HPDE6-E6E7 (cell line): ENCODE measurements around the gene ITGA3.
"Not testable (repeated sequence)": the region's sequence is repeated elsewhere in the genome, so short reads cannot be mapped to it uniquely, and the experiment has no call there.

Source experiments
- DNase-seq: peaks from one replicate; pipeline ENCODE4 v3.0.0; 2011; ENCODE audit warnings: missing footprints; ENCODE audit errors: extremely low spot score

The ITGA3 gene

DNA sequence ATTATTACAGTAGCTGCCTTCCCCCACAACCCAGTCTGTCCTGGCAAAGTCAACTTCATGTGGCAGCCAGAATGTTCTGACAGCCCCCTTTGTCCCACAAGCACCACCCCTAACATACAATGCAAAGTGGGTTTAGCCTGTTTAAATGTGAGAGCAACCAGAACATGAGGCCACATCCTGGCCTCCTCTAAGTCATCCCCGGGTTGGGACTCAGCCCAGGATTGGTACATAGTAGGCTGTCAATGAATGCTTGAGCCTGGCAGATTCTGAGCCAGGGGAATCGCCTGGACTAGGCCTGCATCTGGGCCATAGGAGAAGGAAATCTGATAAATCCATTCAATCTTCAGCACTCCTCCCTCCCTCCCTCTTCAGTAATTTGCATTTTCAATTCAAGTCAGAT lies 4.3 kb upstream of the ITGA3 start:
- no peak for DNase-seq

DNA sequence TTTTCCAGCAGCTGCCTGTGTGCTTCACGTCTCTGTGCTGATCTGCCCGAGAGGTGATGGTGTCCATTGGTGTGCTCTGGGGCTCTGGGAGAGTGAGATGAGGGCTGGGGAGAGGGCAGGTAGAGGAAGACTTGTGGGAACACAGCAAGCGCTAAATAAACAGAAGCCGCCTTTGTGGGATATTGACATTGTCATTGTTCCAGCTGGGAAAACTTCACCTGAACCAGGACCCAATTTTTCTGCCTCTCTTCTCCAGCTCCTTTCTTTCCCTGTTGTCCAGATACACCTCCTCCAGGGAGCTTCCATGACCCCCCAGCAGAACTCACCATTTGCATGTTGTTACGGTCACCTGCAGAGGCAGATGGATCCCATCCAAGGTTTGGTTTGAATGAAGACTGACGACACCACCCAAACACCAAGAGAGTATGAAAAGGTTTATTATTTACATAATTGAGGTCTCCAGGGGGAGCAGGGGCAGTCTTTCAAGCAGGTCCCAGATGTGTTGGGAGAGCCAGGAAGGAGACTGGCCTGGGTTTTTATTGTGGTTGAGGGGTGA lies 3.6 kb upstream of the ITGA3 start:
- DNase-seq = no peak

DNA sequence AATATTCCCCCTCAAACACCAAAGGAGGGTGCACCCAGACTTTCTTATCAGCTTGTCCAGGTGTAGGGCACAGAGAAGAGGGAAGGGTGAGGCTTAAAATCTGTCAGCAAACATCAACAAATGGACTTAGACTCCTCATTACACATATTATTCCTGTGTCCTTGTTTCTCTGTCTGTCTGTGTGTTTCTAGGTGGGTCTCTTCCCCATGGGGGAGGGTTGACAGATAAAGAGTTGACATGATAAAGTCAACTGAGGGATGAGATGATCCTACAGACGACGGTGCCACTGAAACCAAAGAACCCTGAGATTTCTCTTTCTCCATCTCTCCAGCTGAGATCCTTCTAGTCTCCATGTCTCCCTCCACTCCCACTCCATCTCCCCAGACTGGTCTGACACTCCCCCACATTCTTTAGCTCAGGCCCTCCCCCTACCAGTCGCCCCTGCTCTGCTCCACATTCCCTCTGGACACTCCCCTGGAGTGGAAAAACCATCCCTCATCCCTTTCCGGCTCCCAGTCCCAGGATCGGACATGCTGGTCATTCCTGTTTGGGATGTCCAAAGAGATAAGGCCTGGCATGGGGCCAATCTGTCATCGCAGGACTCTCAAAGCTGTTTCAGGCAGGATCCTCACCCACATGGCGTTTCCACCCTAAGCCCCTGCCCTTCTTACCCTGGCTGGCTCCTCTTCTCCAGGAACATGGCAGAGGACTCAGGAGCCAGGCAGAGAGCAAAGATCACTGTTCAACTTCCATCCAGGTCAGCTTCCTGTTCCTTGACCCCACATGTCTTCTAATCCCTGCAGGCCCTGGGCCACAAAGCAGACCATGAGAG lies 2.9 kb upstream of the ITGA3 start:
- no peak for DNase-seq

DNA sequence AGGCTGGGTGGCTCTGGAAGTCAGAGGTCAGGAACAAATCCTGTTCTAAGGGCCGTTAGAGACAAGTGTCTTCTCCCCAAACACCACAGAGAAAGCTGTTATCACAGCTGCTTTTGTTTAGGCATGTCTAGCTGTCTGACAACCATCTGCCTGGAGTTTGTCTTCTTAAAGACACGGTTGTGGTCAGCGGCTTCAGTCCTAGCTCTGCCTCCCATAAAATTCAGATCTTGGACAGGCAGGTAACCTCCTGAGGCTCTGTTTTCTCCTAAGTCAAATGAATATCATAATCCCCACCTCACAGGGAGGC lies 2.3 kb upstream of the ITGA3 start:
- no peak for DNase-seq

DNA sequence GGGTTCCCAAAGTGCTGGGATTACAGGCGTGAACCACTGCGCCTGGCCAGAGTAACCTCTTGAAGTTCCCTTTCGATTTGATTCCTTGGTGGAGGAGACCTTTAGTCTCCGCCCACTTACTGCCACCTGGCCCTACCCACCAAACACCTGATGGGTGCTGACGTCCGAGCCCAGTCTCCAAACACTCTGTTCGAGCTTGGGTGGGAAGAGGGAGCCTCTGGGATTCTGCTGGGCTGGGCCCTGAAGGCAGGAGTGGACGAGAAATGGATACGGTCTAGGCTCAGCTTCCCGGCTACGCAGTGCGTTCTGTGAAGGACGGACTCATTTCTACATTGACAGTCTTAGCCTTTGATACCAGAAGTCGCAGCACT lies 870 bp upstream of the ITGA3 start:
- peak; percentile 87 for DNase-seq

DNA sequence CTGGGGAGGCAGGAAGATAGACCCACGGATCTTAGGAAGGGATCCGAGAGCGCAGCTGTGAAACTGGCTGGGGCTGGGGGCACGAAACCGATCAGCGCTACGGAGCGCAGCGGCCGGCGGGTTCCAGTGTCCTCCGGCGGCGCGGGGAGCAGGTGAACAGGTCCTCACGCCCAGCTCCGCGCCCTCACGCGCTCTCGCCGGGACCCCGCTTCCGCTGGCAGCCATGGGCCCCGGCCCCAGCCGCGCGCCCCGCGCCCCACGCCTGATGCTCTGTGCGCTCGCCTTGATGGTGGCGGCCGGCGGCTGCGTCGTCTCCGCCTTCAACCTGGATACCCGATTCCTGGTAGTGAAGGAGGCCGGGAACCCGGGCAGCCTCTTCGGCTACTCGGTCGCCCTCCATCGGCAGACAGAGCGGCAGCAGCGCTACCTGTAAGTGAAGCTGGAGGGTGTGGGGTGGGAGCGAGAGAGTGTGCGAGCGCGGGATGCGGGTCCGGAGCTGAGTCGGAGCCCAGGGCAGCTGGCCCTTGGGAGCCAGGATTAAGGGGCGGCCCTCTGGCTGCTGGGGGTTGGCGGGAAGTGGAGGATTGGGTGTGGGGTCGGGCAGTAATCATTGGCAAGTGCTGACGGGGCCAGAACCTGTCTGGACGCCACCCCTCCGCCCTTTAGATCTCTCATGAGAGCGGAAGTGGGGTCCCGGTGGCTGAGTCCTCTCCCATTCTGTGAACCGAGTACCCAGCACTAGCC lies 479 bp downstream of the ITGA3 start:
- DNase-seq = no peak

DNA sequence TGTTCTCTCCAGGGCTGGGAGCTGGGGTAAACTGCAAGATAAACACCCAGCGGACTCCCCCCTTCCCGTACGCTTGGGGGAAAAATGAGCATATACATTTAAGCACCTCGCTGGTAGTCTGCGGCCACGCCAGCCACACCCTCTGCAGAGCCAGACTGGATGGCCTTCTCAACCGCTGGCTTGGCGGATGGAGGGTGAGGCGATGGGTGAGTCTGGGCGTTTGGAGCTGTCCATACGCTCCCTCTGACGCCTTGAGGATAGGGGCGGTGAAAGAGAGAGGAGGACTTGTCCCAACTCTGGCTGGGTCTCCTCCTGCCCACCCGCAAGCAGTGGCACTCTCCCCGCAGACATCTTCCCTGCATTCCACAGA lies 1.0 kb downstream of the ITGA3 start:
- DNase-seq = no peak

DNA sequence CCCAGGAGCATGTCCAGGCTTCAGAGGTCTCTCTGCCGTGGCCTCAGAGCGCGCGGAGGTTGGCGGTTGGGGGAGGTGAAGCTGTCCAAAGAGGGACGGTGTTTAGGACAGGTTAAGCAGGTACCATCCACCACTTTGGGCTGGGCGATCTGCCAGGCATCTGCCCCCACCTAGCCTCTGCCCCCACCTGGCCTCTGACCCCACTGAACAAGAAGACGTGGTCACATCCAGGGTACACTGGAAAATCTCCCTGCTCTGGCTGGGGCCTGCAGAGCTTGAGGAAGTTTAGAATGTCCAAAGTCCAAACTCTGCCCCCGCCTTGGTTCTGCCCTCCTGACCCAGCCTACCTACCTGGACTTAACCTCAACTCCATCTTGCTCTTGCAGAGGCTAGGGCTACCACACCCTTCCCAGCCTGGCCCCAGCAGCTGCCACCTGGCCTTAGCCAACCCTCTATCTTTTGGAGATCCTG lies 1.6 kb downstream of the ITGA3 start:
- DNase-seq = no peak

DNA sequence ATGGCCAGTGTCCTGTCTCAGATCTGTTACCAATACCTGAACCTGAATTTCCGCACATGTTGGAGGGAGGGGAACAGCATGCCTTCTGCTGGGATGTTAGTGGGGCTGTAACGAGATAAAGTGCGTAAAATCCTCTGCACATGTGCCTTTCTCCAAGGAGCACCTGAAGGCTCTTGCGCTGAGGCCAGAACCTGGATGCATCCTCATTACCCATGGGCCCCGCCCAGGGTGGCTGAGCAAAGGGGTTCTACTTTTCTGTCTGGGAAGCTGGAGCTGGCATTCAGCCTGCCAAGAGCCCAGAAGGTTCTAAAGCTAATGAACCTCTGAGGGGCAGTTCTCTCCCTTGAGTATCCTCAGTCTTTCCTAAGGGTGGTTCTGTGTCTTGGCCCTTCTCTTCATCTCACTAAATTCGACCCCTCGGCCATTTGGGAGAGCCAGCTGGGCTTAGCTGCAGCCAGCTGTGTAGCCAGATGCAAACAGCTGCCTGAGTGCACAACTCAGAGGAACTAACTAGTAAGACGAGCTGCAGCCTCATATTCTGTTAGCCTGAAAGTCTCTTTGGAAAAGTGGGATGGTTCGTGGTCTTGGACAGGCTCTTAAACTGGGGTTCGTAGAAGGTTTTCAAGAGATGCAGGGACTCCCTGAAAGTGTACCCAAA lies 2.5 kb downstream of the ITGA3 start:
- DNase-seq = no peak

DNA sequence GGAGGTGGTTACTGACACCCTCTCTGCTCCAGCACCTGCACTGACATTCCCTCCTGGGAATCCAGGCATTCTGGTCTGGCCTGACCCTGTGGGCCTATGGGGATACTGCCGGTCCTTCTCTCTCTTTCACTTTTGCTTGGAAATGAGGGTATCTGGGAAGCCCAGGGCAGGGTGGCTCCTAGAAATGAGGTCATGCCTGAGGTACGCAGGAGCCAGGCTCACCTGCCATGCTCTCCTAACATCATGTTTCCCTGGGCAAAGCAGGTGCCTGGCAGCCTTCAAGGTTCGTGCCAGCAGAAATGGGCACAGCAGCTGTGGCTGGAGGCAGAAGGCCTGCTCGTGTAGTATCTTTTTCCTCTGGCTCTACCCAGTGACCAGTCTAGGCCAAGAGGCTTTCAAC lies 3.3 kb downstream of the ITGA3 start:
- no peak for DNase-seq

DNA sequence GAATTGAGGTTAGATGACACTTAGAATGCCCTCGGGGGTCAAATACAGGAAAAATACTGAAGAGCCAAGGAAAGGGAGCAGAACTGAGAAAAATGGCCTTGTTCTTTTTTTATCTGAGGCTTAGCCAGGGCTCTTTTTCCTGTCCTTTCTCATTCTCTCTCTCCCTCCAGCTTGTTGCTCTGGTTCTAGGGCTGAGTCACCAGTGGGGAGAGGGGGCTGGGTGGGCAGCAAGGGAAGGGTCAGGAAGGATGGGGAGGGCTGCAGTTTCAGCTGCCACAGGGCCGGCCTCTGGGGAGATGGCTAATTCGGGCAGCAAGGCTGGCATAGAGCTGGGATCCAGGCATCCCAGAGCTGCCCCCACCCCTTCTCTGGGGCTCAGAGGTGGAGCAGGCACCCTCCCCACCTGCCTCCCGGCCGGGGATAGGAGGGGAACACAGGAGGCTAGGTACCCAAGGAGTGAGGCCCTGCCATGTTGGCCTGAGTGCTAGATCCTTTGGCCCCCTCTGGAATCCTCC lies 3.9 kb downstream of the ITGA3 start:
- DNase-seq = no peak

DNA sequence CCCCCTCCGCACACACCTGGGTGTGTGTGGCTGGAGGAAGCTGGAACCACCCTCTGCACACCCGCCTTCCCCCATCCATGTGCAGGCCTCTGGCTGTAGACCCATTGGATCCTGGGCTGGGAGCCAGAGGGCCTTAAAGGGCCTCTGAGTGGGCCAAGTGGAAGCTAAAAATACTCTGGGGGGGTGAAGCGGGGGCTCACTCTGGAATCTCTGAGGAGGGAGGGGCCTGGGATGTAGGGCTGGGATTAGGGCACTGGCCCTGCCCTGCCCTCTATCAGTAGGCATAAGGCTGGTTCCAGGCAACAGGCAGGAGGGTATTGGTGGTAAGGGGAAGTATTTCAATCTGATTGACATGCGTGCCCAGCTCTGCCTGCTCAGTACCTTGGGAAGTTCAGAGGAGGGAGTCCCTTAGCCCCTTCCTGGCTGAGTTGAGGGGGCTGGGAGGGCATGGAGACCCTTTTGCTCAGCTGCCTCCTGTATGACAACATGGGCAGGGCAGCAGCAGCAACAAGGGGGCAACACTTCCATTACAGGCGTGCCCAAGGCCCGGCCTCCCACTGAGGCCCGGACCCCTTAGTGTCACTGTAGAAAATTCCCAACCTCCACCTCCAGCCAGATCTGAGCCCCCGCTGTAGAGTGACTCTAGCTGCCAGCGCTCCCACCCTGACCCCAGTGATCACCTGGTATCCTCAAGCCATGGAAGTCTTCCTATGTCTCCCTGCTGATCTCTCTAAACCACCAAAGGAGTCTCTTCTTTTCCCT lies 5.2 kb downstream of the ITGA3 start:
- DNase-seq = no peak

DNA sequence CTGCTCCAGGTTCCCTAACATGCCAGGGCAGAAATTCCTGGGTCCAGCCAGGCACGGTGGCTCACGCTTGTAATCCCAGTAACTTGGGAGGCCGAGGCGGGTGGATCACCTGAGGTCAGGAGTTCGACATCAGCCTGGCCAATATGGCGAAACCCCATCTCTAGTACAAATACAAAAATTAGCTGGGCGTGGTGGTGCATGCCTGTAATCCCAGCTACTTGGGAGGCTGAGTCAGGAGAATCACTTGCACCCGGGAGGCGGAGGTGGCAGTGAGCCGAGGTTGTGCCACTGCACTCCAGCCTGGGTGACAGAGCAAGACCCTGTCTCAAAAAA lies 5.8 kb downstream of the ITGA3 start:
- DNase-seq = not testable (repeated sequence)

DNA sequence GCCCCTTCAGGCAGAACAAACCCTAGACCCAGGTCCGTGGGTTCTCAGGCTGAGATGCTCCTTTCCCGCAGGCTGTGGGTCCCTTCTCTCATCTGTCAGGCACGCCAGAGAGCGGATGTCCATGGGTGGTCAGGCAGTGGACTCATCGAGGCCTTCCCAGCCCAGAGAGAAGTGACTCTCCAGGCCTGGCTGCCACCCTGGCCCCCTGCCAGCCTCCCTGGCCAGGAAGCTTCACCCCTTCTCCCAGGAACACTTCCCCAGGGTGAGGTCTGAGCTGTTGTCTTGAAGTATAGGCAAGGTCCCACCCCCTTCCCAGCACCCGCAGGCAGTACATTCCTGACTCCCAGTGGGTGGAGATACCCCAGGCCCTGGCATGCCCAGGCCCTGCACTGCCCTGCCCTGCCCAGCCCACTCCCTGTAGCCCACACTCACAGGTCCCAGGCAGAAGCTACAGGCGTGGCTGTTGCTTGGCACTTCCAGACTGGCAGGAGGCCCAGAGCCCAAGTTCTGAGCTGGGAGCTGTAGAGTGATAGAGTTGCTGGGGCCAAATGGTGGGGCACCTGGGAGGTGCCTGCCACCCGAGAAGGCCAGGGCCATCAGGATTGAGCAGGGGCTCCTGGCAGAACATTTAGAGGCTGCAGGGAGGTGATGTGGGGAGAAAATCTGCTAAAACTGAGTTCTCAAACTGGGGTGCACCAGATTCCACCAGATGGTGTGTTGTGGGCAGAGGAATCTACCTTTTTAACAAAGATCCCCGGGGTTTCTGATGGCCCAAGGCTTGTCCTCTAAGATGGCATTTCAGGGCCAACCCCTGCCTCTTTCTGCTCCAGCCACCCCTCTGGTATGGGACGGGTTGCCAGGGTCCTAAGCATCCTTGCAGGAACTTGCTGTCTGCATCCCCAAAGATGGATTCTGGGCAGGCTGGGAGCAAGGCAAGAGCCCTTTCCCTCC lies 6.7 kb downstream of the ITGA3 start:
- DNase-seq = peak; percentile 95

DNA sequence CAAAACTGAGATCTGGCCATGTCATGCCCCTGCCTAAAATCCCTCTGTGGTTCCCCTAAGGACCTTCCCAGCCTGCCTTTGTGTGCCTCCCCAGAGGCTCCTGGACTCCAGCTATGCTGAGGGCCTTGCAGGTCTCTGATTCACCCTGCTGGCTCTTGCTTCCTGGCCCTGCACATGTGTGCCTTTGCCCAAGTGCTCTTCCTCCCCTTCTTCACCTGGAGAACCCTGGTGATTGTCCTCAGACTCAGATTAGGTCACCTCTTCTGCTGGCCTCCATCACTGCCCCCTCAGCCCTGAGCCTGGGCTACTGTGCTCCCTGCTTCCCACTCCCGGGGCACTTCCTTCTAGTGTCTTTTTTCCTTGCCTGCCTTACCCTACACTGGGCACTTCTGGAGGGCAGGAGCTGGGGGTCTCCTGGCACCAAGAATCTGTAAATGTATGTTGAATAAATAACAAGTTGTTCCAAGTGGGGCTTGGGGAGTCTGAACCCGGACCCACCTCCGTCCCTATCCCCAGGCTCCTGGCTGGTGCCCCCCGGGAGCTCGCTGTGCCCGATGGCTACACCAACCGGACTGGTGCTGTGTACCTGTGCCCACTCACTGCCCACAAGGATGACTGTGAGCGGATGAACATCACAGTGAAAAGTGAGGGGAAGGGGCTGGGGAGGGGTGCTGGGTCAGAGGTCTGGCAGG lies 7.8 kb downstream of the ITGA3 start:
- DNase-seq = no peak

DNA sequence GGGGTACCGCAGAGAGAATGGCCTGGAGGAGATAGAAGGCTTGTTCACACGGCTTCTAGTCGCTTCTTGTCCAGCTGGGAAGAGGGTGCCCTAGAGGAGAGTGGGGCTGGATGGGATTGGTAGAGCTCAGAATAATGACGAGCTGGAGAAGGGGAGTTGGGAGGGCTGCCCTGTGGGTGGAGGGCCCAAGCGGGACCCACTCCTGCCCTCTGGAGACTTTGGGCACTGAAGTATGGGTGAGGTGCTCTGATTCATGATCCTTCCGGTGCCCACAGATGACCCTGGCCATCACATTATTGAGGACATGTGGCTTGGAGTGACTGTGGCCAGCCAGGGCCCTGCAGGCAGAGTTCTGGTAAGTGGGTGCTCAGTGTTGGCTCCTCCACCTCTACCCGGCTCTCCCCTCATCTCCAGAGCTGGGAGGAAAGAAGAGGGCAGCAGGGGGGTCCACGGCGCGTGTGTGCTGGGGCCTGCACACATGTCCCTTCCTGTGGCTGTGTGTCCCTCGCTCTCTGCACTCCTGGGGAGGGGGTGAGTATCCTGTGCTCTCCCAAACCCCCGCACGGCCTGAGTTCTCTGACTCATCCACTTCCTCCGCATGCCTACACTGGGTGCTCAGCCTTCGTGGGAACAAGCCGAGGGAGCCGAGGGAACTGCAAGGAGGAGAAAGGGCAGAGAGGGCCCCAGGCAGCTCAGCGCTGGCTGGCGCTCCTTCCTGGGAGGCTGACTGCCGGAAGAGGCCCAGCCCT lies 8.5 kb downstream of the ITGA3 start:
- peak; percentile 90 for DNase-seq

DNA sequence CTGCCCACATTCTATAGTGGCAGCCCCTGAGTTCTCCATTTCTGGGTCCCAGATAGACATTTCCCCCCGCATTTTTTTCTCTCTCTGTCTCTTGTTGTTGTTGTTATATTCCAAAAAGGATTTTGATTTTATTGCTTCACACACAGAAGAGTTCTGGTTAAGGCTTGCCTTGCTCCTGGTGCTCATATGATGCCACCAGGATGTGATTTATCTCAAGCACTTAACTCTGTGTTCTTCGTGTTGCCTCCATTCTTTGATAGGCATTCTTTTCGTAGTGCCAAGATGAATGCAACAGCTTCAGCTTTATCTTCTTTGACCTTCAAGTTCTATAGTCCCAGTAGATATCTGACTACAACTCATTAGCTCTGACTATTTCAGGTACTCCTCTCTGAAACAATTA lies 9.1 kb downstream of the ITGA3 start:
- DNase-seq = no peak

DNA sequence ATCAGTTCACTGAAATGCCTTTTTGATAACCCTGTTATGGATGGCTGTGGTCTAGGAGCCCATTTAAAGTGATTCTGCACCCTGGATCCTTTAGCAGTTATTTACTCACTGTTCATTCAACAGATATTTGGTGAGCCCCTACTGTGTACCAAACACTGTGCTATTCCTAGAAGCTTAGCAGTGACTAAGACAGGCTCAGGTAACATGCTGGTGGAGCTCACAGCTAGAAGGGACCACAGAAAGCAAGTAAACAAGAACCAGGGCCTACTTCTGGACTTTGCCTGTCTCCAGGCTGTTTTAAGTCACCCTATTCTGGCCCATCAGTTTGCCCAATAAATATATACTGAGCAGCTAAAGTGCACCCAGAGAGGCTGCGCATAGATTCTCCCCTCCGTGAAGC lies 11.1 kb downstream of the ITGA3 start:
- DNase-seq = no peak

DNA sequence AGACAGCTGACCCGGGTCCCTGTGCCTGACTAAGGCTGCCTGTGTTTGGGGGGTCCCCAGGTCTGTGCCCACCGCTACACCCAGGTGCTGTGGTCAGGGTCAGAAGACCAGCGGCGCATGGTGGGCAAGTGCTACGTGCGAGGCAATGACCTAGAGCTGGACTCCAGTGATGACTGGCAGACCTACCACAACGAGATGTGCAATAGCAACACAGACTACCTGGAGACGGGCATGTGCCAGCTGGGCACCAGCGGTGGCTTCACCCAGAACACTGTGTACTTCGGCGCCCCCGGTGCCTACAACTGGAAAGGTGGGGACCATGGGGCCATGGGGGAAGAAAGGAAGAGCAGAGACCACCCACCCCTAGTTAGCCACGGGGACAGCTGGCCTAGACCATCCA lies 12.1 kb downstream of the ITGA3 start:
- no peak for DNase-seq
